Erythroblast (primary cell): ENCODE results near the gene ZSCAN1.

Source experiments
- GATA1 ChIP-seq: IDR thresholded peaks from 2 replicates; pipeline ENCODE4 v1.6.1; 2011; ENCODE audit warnings: low read depth, mild to moderate bottlenecking, control low read depth, low read length, moderate library complexity
- POLR2A ChIP-seq: IDR thresholded peaks from 2 replicates; pipeline ENCODE4 v1.6.1; 2011; ENCODE audit warnings: mild to moderate bottlenecking, low read length

DNA sequence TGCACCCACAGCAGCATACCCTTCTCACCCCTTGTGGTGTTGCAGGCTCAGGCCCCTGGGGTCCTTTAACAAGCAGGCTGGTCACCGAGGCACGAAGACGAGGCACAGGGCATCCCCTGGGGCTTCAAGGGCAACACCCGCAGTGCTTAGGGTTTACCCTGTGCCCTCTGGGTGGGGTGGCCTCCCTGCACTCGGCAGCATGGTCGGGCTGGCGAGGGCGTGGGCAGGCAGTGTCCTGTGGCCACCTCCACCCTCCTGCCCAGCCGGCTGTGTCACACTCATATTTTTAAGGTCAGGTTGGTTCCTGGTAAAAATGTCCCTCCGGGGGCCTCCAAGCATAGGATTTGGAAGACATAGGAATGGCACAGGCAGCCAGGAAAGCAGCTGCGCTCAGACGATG lies 13.8 kb downstream of the ZSCAN1 start:
- TF ChIP-seq POLR2A (no peak), GATA1 (no peak)
